C4-2B (cell line): Measurements from ENCODE around the gene DNAH2.

Experiments used
- H3K27ac ChIP-seq: fragments of 450-650 bp; 2 replicates; pipeline ENCODE4 v1.5.1; 2017
- ZFX ChIP-seq: fragments of 450-650 bp; IDR thresholded peaks from 2 replicates; pipeline ENCODE4 v1.6.1; 2017
- TF ChIP-seq, protein P1 (sequence below): fragments of 450-650 bp; conservative IDR thresholded peaks from 2 replicates; pipeline ENCODE4 v1.5.1; 2017; ENCODE audit warnings: mild to moderate bottlenecking

Gene DNAH2

GRCh38 chr17:7881276-7882054, 163.9 kb downstream of the DNAH2 start:
- TF ChIP-seq ZFX: no peak
- TF ChIP-seq, protein P1, sequence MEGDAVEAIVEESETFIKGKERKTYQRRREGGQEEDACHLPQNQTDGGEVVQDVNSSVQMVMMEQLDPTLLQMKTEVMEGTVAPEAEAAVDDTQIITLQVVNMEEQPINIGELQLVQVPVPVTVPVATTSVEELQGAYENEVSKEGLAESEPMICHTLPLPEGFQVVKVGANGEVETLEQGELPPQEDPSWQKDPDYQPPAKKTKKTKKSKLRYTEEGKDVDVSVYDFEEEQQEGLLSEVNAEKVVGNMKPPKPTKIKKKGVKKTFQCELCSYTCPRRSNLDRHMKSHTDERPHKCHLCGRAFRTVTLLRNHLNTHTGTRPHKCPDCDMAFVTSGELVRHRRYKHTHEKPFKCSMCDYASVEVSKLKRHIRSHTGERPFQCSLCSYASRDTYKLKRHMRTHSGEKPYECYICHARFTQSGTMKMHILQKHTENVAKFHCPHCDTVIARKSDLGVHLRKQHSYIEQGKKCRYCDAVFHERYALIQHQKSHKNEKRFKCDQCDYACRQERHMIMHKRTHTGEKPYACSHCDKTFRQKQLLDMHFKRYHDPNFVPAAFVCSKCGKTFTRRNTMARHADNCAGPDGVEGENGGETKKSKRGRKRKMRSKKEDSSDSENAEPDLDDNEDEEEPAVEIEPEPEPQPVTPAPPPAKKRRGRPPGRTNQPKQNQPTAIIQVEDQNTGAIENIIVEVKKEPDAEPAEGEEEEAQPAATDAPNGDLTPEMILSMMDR: no peak
- H3K27ac ChIP-seq: no peak overlapping the region

DNA sequence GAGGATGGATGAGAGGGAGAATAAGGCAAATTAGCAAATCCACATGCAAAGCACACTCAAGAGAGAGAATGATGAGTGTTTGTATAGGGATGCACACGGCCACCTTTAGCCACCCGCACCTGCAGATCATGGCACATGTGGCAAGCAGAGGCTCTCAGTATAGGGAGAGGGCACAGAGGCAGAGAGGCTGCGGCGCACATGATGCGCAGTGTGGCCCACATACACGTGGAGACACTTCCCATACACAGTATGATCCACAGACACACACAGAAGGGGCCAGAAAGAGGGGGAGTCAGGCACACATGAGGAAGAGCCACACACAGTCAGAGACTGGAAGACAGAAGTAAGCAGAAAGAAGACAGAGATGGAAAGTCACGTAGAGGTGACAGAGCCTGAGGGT, 164.5 kb downstream of the DNAH2 start:
- TF ChIP-seq, protein P1: no peak
- TF ChIP-seq ZFX: no peak
- no peak overlapping the region for H3K27ac ChIP-seq

DNA sequence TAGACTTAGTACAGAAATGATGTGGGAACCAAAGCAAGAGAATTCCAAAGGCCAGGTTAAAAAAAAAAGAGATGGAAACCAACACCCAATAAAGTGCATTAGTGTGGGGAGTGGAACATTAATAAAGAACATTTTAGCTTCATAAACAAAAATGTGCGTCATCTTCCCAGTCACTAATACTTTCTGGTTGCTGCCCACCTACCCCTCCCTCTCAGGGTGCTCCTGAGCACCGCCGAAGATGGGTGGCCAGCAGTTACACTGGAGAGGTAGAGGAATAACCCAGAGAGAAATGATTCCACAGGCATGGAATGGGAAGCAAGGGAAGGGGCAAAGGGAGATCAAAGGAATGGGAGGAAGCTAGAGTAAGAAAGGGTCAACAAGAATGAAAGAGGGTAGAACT, 165.1 kb downstream of the DNAH2 start:
- TF ChIP-seq, protein P1: no peak
- no peak for TF ChIP-seq ZFX
- no peak overlapping the region for H3K27ac ChIP-seq
